ENCODE measurements around the gene REEP1.

The REEP1 gene

DNA sequence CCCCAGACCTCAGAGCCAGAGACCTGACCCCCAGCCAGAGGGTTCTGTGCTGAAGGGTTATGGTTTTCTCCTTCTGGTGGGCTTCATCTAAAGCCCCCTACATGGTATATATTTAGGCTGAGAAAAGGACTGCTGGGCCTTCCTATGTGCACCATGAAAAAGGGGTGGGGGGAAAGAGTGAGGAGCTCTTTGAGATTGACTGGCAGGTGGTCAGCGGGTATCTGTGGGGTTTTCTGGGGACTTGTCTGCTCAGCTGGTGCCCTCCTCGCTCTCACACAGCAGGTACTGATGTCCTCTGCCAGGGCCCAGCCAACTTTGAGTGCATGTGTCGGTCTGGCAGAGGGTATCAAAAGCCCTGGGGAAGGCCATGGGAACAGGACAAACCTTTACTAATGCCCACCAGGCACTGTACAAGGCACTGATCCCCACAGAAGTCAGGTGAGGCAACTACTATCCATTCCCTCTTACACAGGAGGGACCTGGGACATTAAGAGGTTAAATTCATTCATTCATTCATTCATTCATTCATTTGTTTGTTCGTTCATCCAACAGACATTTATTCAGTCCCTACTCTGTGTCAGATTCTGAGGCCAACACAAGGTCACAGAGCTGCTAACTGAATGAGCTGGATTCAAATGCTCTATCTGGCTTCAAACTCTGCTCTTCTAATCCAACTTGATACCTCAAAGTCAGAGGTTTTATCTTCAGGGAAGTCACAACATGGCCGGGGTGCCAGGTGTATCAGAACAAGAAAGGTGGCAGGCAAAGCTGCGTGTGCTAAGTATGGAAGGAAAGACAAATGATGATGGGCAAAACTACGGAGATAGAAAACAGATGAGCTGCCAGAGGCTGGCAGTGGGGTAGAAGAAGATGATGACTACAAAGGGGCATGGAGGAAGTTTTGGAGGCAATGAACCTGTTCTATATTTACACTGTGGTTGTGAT is 44.6 kb downstream of the REEP1 start:
- ChIA-PET CTCF (interaction anchor here (1.2 kb wide), 1 partner anchor 72 kb away, joined by 4 read pairs; no protein-coding TSS in a partner anchor), POLR2A (no interaction called here)
- TF ChIP-seq ZNF24 (tag by site-specific recombination; IDR thresholded peaks at IDR 0.05) = 0 out of 2 replicates have a peak, but pooled peaks have one; percentile 17
- TF ChIP-seq EGR2 (tag by site-specific recombination; IDR thresholded peaks at IDR 0.05; ENCODE audit: low read depth) = no peak

GRCh38 chr2:86291328-86291662 is 46.1 kb downstream of the REEP1 start:
- TF ChIP-seq ZBTB6 (tag by site-specific recombination; IDR thresholded peaks at IDR 0.05) = no peak
- H3K36me3 ChIP-seq (ENCODE audit: control insufficient read depth in 2 of 2, insufficient read depth in 1 of 2, low read length in 2 of 2) = no peaks in the 10 kb centered on the region
- H3K27ac ChIP-seq (ENCODE audit: extremely low read depth, low read depth, low read length) = no peak overlapping the region
- POLR2A ChIA-PET = no interaction called here
- H3K9me3 ChIP-seq (ENCODE audit: control insufficient read depth, insufficient read depth, low read depth, low read length) = no peaks in the 10 kb centered on the region
- no peak overlapping the region for H3K4me3 ChIP-seq (ENCODE audit: low read depth, low read length)
- CTCF ChIA-PET = interaction anchor here (0.9 kb wide), 1 partner anchor 11 kb away, joined by 3 read pairs; no protein-coding TSS in a partner anchor
- H3K4me1 ChIP-seq (ENCODE audit: control insufficient read depth, insufficient read depth, low read length) = peaks cover 7% of the 10 kb centered on the region; the same call in 1 of the 2 replicates

More for the DNA sequence above, 44.6 kb downstream of the REEP1 start:
- Histone ChIP-seq H3K36me3 (ENCODE audit: control insufficient read depth in 2 of 2, insufficient read depth in 1 of 2, low read length in 2 of 2) (no peaks in the 10 kb centered on the region), H3K4me1 (ENCODE audit: control insufficient read depth, insufficient read depth, low read length) (peaks cover 7% of the 10 kb centered on the region; the same call in 1 of the 2 replicates), H3K9me3 (ENCODE audit: control insufficient read depth, insufficient read depth, low read depth, low read length) (no peaks in the 10 kb centered on the region), H3K27ac (ENCODE audit: extremely low read depth, low read depth, low read length) (no peak overlapping the region), H3K4me3 (ENCODE audit: low read depth, low read length) (no peak overlapping the region)

DNA sequence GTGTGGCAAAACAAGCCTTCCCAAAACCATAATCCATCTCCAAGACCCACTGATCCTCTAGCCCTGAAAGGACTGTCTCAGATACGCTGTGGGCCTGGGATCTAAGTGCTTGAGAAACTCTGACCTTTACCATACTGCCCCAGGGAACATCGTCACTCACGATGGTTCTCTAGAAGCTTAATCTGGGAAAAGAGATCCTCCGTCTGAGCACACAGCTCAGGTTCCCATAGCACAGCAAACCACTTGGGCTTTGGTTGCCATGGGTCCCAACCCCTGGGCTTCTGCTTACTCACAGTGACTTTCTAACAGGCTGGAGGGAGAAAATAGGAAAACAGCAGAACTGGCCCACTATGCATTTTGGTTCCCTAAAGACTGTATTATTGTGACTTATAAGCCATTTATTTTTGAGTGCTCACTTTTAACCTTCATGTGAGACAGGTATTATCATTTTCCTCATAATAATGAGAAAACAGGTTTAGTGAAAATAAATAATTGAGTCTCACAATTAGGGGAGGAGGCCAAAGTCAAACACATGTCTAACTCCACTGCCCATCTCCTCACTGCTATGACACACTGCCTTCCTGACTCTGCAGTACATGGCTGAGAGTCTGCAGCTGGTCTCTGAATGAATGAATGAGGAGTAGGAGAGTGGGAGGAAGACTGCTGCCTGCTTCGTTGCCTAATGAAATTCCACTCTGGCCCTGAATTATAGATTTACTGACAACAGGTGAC is 46.7 kb downstream of the REEP1 start:
- ChIA-PET POLR2A (no interaction called here), CTCF (interaction anchor here (0.9 kb wide), 1 partner anchor 11 kb away, joined by 3 read pairs; no protein-coding TSS in a partner anchor)
- peaks cover 7% of the 10 kb centered on the region; the same call in 1 of the 2 replicates for H3K4me1 ChIP-seq (ENCODE audit: control insufficient read depth, insufficient read depth, low read length)
- H3K36me3 ChIP-seq (ENCODE audit: control insufficient read depth in 2 of 2, insufficient read depth in 1 of 2, low read length in 2 of 2) = no peaks in the 10 kb centered on the region
- no peak overlapping the region for H3K4me3 ChIP-seq (ENCODE audit: low read depth, low read length)
- no peaks in the 10 kb centered on the region for H3K9me3 ChIP-seq (ENCODE audit: control insufficient read depth, insufficient read depth, low read depth, low read length)
- no peak overlapping the region for H3K27ac ChIP-seq (ENCODE audit: extremely low read depth, low read depth, low read length)
- TF ChIP-seq ZNF621 (tag by site-specific recombination; IDR thresholded peaks at IDR 0.05) (no peak), ZNF76 (tag by site-specific recombination; IDR thresholded peaks at IDR 0.05; ENCODE audit: borderline replicate concordance, low read depth) (no peak), IKZF3 (tag by site-specific recombination; IDR thresholded peaks at IDR 0.05) (no peak), ZNF148 (tag by site-specific recombination; IDR thresholded peaks at IDR 0.05; ENCODE audit: borderline replicate concordance) (no peak), TCF7L2 (IDR thresholded peaks at IDR 0.05; ENCODE audit: borderline replicate concordance, low read depth, low read length) (no peak), ZNF518A (tag by site-specific recombination; conservative IDR thresholded peaks at IDR 0.05; ENCODE audit: low read depth) (no peak), ZNF10 (tag by site-specific recombination; IDR thresholded peaks at IDR 0.05) (no peak), ZNF146 (tag by site-specific recombination; IDR thresholded peaks at IDR 0.05) (no peak), ZNF354C (tag by site-specific recombination; IDR thresholded peaks at IDR 0.05; ENCODE audit: borderline replicate concordance, low read depth) (no peak)

Data from HEK293 (cell line).